HG03457 (cell line): ENCODE results near the gene ARMC9.
"Not testable (repeated sequence)": the region's sequence is repeated elsewhere in the genome, so short reads cannot be mapped to it uniquely, and the experiment has no call there.

Source experiments
- ATAC-seq: cut with Tn5 transposase; IDR thresholded peaks from one replicate; pipeline ENCODE4 v1.9.1; 2021; ENCODE audit warnings: moderate number of reproducible peaks; ENCODE audit not compliant: unreplicated experiment

ARMC9 gene

GRCh38 chr2:231395188-231396057 is 197.0 kb downstream of the ARMC9 start, which contains the start of gene B3GNT7:
B3GNT7 (plus strand) TSS chr2:231395710; CDS start chr2:231395804, 94 bp downstream.
- ATAC-seq, result no peak

GRCh38 chr2:231396058-231396821 is 197.8 kb downstream of the ARMC9 start:
- ATAC-seq, result no peak

GRCh38 chr2:231397011-231397927 is 198.8 kb downstream of the ARMC9 start:
- ATAC-seq, result no peak

GRCh38 chr2:231397928-231398294 is 199.5 kb downstream of the ARMC9 start:
- no peak for ATAC-seq

- no peak for ATAC-seq
These were observed 200.2 kb downstream of the ARMC9 start for GRCh38 chr2:231398585-231398984.

GRCh38 chr2:231399046-231399852 is 200.8 kb downstream of the ARMC9 start:
- ATAC-seq, result no peak

GRCh38 chr2:231399853-231400680 is 201.6 kb downstream of the ARMC9 start:
- ATAC-seq, result no peak

- ATAC-seq, result not testable (repeated sequence)
These were observed 202.2 kb downstream of the ARMC9 start for GRCh38 chr2:231400681-231401080.

- ATAC-seq, result not testable (repeated sequence)
These were observed 202.7 kb downstream of the ARMC9 start for GRCh38 chr2:231401101-231401500.

GRCh38 chr2:231403421-231404182 is 205.2 kb downstream of the ARMC9 start:
- ATAC-seq, result not testable (repeated sequence)

GRCh38 chr2:231404183-231404578 is 205.8 kb downstream of the ARMC9 start:
- ATAC-seq, result not testable (repeated sequence)

- not testable (repeated sequence) for ATAC-seq
These were observed 207.4 kb downstream of the ARMC9 start for GRCh38 chr2:231405601-231406367.

GRCh38 chr2:231407686-231408085 is 209.3 kb downstream of the ARMC9 start:
- not testable (repeated sequence) for ATAC-seq

GRCh38 chr2:231408304-231408703 is 209.9 kb downstream of the ARMC9 start:
- not testable (repeated sequence) for ATAC-seq

- no peak for ATAC-seq
These were observed 211.3 kb downstream of the ARMC9 start for GRCh38 chr2:231409776-231410175.

GRCh38 chr2:231410293-231411004 is 212.0 kb downstream of the ARMC9 start:
- no peak for ATAC-seq

GRCh38 chr2:231411237-231411636 is 212.8 kb downstream of the ARMC9 start:
- ATAC-seq, result no peak
